Gastrocnemius medialis (tissue), 4 donors: ENCODE data around the gene CCDC85C. TPM values are rescaled to one million over a fixed set of nuclear protein-coding genes. Genes with fewer than 3 reads are reported as not detected.

Experiments used
- ATAC-seq, 2 donors: fragments of 150-250 bp; one replicate each; pipeline ENCODE4 v1.9.1; 2016
- DNase-seq, 2 donors: peaks; one replicate each; pipeline ENCODE4 v3.0.0-alpha.2; 2019
- H3K27ac ChIP-seq, 4 donors: fragments of 200-600 bp; sonication (generic); 1 replicate in 1 of 4; 2 replicates in 3 of 4; pipeline ENCODE4 v1.5.1; 2016 to 2018; ENCODE audit warnings: mild to moderate bottlenecking in 2 of 4, moderate library complexity in 1 of 4
- H3K27me3 ChIP-seq, 3 donors: fragments of 200-600 bp; sonication (generic) in 2 of 3; 1 replicate in 1 of 3; 2 replicates in 2 of 3; pipeline versions ENCODE4 v1.5.1 to v1.6.0; 2016 to 2019; ENCODE audit warnings: mild to moderate bottlenecking in 1 of 3, moderate library complexity in 1 of 3
- H3K36me3 ChIP-seq, 2 donors: fragments of 200-600 bp; sonication (generic) in 1 of 2; one replicate each; pipeline ENCODE4 v1.5.1; 2017 to 2018
- H3K4me1 ChIP-seq, 2 donors: fragments of 200-600 bp; sonication (generic) in 1 of 2; one replicate each; pipeline ENCODE4 v1.5.1; 2016 to 2017; ENCODE audit warnings: mild to moderate bottlenecking in 2 of 2
- H3K4me3 ChIP-seq, 4 donors: fragments of 200-600 bp; sonication (generic) in 3 of 4; 1 replicate in 1 of 4; 2 replicates in 3 of 4; pipeline ENCODE4 v1.5.1; 2016 to 2019; ENCODE audit warnings: mild to moderate bottlenecking in 2 of 4
- H3K9me3 ChIP-seq, 3 donors: fragments of 200-600 bp; sonication (generic) in 2 of 3; 1 replicate in 1 of 3; 2 replicates in 2 of 3; pipeline ENCODE4 v1.5.1; 2016 to 2019
- CTCF ChIP-seq, 5 experiments: fragments of 450-650 bp in 3 of 5; fragments of 200-600 bp in 2 of 5; sonication (generic) in 2 of 5; IDR thresholded peaks in 4 of 5; conservative IDR thresholded peaks in 1 of 5; 1 replicate in 4 of 5; 2 replicates in 1 of 5; pipeline ENCODE4 v1.5.1; 2016 to 2019; ENCODE audit warnings: antibody characterized with exemption in 5 of 5, mild to moderate bottlenecking in 3 of 5, moderate library complexity in 3 of 5
- POLR2A ChIP-seq, 2 donors: fragments of 450-650 bp; IDR thresholded peaks; one replicate each; pipeline ENCODE4 v1.6.1; 2017; ENCODE audit warnings: antibody characterized with exemption in 2 of 2, mild to moderate bottlenecking in 2 of 2, moderate library complexity in 2 of 2
- in situ Hi-C, 4 donors: fragments of 200-750 bp; cut with MboI; loops; one replicate each; pipeline versions ENCODE4 v1.15.0 to v1.8.0; 2017; ENCODE audit warnings: low sequenced_read_pairs in 4 of 4
- intact Hi-C: fragments of 100-400 bp; cut with DNase I; formaldehyde crosslinking; loops from one replicate; pipeline ENCODE4 v1.15.1; 2023; ENCODE audit warnings: low total_unique reads
- total RNA-seq, 4 donors: library from RNA; depleted of rRNA; stranded (reverse); fragments of >200 nt; gene quantifications; one replicate each; pipeline versions ENCODE4 v1.1.0 to v1.2.3, GENCODE V29; 2016

CCDC85C gene
- total RNA-seq, 4 donors from 2014 or later, result 7.9 to 32.8 (median 15.4) TPM

DNA sequence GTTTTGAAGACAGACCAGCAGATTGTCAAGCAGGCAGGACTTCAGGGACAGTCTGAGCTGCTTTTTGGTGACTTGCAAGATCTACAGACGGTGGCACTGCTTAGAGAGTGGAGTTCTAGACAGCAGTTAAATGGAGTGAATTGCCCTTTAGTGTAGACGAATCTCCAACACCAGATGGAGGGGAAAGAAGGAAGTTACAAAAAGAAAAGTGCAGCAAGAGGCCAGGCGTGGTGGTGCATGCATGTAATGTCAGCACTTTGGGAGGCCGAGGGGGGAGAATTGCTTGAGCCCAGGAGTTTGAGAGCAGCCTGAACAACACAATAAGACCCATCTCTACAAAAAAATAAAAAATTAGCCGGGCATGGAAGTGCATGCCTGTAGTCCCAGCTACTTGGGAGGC lies 32.5 kb upstream of the CCDC85C start:
- Histone ChIP-seq H3K4me1 (no peaks in the 10 kb centered on the region), H3K27me3 (no peaks in the 10 kb centered on the region), H3K9me3 (no peaks in the 10 kb centered on the region), H3K4me3 (no peak overlapping the region), H3K27ac (no peak overlapping the region), H3K36me3 (no peaks in the 10 kb centered on the region)
- in situ Hi-C loops (loop anchor here in 1 of 4 donors (10.0 kb wide), 1 partner anchor 112 kb away; no protein-coding TSS in a partner anchor), intact Hi-C loops (no loop called here)
- TF ChIP-seq CTCF (IDR thresholded peaks at IDR 0.05 in 4 of 5, conservative IDR thresholded peaks at IDR 0.05 in 1 of 5) (no peak), POLR2A (IDR thresholded peaks at IDR 0.05) (no peak)
- ATAC-seq (no peak), DNase-seq (no peak)

- in situ Hi-C loops (loop anchor here in 1 of 4 donors (10.0 kb wide), 1 partner anchor 110 kb away; no protein-coding TSS in a partner anchor), intact Hi-C loops (no loop called here)
- ATAC-seq (no peak), DNase-seq (no peak)
- TF ChIP-seq POLR2A (IDR thresholded peaks at IDR 0.05), result no peak
- no peak for TF ChIP-seq CTCF (IDR thresholded peaks at IDR 0.05 in 4 of 5, conservative IDR thresholded peaks at IDR 0.05 in 1 of 5)
- H3K4me3 ChIP-seq, result no peak overlapping the region
- no peaks in the 10 kb centered on the region for H3K9me3 ChIP-seq
- H3K27ac ChIP-seq, result no peak overlapping the region
- no peaks in the 10 kb centered on the region for H3K36me3 ChIP-seq
- no peaks in the 10 kb centered on the region for H3K4me1 ChIP-seq
- no peaks in the 10 kb centered on the region for H3K27me3 ChIP-seq
Observed at GRCh38 chr14:99635116-99635515, 31.1 kb upstream of the CCDC85C start.

DNA sequence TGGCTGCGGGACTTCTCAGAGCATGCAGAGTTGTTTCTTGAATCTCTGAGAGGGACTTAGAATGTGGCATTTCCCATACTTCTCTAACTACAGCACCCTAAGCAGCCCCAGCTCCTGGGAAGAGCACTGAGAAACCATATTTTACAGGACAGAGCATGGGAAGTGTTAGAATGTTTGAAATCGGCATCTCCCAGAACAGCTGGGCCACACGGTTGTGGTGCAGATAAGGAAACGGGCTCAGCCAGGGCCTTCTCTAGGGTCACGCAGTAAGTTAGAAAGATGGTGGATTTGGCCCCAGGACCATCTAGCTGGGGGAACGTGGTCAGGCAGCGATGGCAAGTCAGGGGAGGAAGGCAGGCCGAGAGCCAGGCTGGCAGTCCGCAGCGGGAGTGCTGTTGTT lies 30.4 kb upstream of the CCDC85C start:
- no peak for ATAC-seq

DNA sequence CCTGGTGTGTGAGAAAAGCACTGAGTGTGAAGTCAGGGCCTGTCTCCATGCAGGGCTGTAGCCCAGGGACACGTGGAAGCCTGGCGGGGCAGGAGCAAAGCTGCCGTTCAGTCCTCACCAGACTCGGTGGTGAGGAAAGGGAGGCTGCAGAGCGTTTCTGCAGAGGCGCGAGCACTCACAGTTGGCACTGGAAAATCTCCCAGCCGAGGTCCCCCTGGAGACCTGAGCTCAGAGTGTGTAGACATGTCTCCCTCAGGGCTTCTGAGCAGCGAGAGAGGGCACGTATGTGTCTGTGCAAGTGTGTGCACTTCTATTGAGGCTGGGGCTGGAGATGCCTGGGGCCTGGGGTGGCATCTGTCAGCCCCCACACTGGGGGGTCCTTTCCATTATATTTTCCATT lies 29.9 kb upstream of the CCDC85C start:
- intact Hi-C loops, result no loop called here
- TF ChIP-seq POLR2A (IDR thresholded peaks at IDR 0.05), result no peak
- TF ChIP-seq CTCF (IDR thresholded peaks at IDR 0.05 in 4 of 5, conservative IDR thresholded peaks at IDR 0.05 in 1 of 5), result no peak
- in situ Hi-C loops, result loop anchor here in 2 of 4 donors (5.0 to 10.0 kb wide), 2 partner anchors 109 to 112 kb away; no protein-coding TSS in a partner anchor

More for the DNA sequence above, 30.4 kb upstream of the CCDC85C start:
- TF ChIP-seq POLR2A (IDR thresholded peaks at IDR 0.05) (no peak), CTCF (IDR thresholded peaks at IDR 0.05 in 4 of 5, conservative IDR thresholded peaks at IDR 0.05 in 1 of 5) (no peak)
- DNase-seq, result no peak
- Histone ChIP-seq H3K36me3 (no peaks in the 10 kb centered on the region), H3K4me1 (no peaks in the 10 kb centered on the region), H3K27ac (no peak overlapping the region), H3K4me3 (no peak overlapping the region), H3K9me3 (no peaks in the 10 kb centered on the region), H3K27me3 (no peaks in the 10 kb centered on the region)
- intact Hi-C loops (no loop called here), in situ Hi-C loops (loop anchor here in 2 of 4 donors (5.0 to 10.0 kb wide), 2 partner anchors 110 to 112 kb away; no protein-coding TSS in a partner anchor)

GRCh38 chr14:99633141-99633540 lies 29.1 kb upstream of the CCDC85C start:
- DNase-seq, result no peak
- Histone ChIP-seq H3K27me3 (no peaks in the 10 kb centered on the region), H3K4me3 (no peak overlapping the region), H3K4me1 (no peaks in the 10 kb centered on the region), H3K27ac (no peak overlapping the region), H3K9me3 (no peaks in the 10 kb centered on the region), H3K36me3 (no peaks in the 10 kb centered on the region)
- TF ChIP-seq CTCF (IDR thresholded peaks at IDR 0.05 in 4 of 5, conservative IDR thresholded peaks at IDR 0.05 in 1 of 5) (no peak), POLR2A (IDR thresholded peaks at IDR 0.05) (no peak)
- intact Hi-C loops (no loop called here), in situ Hi-C loops (loop anchor here in 2 of 4 donors (5.0 to 10.0 kb wide), 2 partner anchors 108 to 111 kb away; no protein-coding TSS in a partner anchor)
- no peak for ATAC-seq

More for the DNA sequence above, 29.9 kb upstream of the CCDC85C start:
- DNase-seq, result no peak
- ATAC-seq, result no peak
- no peak overlapping the region for H3K4me3 ChIP-seq
- H3K4me1 ChIP-seq, result no peaks in the 10 kb centered on the region
- no peaks in the 10 kb centered on the region for H3K36me3 ChIP-seq
- H3K9me3 ChIP-seq, result no peaks in the 10 kb centered on the region
- H3K27ac ChIP-seq, result no peak overlapping the region
- H3K27me3 ChIP-seq, result no peaks in the 10 kb centered on the region
